ENCODE data around the gene C20orf144.
"Not testable (repeated sequence)": the region's sequence is repeated elsewhere in the genome, so short reads cannot be mapped to it uniquely, and the experiment has no call there.

Gene C20orf144

DNA sequence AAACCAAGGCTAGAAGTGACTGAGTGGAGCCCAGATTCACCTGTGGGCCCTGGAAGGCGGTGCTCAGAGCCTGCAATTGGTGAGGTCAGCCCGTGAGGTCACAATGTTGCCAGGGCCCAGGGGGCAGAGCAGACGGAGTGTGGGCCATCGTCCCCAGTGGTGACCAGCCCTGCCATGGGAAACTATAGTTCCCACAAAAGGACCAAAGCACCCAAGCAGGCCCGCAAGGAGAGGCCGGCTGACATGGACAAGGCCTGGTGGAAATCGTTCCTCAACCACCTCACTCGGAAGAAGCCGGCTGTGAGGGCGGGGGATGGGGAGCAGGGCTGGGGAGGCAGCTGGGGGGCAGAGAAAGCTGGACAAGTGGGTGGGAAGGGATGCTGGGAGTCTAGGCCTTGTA lies at the start of gene C20orf144:
TSS of gene C20orf144 (plus strand) at position 156 of the 400 bp plus-strand sequence. CDS start at position 175, 19 bp downstream.
- DNase-seq (ENCODE audit: low spot score): no peak

DNA sequence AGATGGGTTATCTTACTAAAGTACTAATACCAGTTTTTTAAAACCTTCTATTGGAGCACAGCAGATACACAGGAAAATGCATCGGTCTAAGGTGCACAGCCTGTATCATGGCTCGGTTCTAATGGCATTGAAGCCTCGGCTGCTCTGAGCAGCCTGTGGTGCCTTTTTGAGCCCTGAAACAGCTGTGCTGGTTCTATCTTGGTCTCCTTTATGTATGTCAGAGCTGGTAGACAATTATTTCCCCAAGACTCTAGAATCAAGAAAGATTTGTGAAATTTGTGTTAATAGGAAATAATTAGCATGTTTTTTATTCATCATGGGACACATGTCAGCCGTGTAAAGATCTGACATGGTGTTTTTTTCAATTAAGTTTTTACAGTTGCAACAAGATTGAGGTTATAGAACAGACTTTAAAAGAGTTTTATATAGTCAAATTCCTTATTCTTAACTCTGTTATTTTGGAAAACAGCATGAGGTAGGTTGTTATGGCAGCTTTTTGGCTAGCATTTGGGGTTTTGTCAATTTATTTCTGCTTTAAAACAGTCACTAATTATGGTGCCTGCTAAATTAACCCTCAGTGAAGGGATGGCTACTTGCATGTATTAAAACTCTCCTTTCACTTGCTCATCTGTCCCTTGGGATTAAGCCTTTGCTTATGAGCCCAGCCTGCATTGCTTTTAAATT lies 40.3 kb upstream of the C20orf144 start:
- no peak for DNase-seq (ENCODE audit: low spot score)

DNA sequence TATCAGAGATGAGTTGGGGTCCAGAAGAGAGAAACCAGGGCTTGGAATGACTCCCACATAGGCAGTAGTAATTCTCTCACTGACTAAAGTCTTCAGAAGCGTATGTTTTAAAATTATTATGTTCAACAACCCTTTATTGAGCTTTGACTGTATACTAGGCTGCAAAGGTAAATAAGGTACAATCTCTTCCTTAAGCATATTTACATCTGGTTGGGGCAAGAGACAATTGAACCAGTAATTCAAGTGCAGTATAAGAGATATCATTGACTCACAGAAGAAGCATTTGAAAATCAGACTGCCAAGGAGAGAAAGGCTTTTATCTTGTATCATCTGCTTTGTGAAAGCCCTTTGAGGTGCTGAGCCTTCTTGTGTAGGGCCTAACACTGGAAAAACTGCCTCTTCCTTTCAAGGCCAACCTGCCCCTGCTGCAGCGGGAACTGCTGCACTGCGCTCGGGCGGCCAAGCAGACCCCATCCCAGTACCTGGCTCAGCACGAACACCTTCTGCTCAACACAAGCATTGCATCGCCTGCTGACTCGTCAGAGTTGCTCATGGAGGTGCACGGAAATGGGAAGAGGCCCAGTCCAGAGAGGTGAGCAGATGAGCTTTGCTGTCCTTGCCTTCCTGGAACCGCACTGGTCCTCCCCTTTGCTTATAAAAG lies 39.3 kb upstream of the C20orf144 start:
- no peak for DNase-seq (ENCODE audit: low spot score)

DNA sequence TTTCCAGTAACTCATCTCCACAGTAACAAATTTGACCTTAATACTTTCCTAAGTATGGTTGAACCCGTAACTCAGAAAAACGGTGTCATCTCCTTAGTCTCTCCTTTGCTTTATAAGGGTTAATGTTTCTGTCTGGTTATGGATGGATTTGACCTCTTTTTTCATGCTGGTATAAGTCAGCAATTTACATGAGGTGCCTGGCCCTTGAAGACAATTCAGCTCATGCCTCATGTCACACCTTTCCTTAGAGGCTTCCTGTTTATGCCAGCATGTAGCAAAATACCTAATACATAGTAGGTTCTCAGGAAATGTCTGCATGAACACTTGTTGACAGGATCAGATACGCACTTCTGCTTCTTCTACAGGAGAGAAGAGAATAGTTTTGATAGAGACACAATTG lies 37.7 kb upstream of the C20orf144 start:
- DNase-seq (ENCODE audit: low spot score): no peak

DNA sequence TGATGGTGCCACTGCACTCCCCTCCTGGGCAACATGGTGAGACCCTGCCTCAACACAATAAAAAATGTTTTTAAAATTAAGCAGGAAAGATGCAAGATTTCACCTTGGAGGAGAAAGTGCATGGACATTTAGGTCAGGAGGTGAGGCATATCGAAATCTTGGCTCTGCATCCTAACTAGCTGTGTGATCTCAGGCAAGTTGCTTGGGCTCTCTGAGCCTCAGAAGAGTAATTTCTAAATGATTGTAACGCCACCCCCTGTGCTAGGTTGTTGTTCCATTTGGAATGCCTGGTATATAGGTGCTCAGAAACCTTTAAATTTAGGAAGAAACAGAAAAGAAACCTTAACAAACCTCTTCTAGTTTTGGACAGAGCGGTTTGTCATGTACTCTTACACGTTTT lies 35.9 kb upstream of the C20orf144 start:
- DNase-seq (ENCODE audit: low spot score): no peak

DNA sequence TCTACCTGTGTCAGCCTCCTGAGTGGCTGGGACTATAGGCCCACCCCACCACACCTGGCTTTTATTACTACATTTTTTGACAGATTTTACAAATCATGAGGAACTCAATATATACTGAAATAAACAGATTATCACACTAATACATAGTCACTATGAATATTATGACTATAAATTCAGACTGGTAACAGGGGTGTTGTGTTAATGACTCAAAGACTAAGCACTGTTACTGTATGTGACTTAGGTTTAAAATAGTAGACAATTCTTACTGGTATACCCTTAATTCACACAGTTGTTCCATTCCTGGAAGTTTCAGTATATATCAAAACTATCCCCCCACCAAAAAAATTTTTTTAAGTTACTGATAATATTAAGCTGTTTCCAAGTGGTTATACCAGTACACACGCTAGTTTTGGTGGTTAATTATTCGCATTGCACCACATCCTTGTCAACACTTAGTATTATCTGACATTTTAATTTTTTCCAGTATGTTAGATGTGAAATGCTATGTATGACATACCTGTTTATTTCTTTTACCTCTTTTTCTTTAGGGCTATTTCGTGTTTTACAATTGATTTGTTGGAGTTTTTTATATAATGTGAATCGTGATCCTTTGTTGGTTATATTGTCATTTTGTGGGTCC lies 34.4 kb upstream of the C20orf144 start:
- DNase-seq (ENCODE audit: low spot score): no peak

DNA sequence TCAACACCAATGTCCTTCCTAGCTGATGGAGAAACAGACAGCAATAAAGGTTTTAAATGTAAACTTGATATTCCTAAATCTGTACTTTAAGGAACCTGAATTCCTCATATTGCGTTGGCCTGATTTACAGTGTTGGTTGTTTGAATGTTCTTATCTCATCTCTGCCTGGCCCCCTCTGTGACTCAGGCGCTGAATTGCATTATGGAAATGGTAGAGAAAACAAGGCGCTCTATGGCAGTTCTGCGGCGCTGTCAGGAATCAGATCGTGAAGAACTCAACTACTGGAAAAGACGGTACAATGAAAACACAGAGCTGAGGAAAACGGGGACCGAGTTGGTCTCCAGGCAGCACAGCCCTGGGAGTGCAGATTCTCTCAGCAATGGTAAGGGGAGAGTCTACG lies 32.6 kb upstream of the C20orf144 start:
- no peak for DNase-seq (ENCODE audit: low spot score)

DNA sequence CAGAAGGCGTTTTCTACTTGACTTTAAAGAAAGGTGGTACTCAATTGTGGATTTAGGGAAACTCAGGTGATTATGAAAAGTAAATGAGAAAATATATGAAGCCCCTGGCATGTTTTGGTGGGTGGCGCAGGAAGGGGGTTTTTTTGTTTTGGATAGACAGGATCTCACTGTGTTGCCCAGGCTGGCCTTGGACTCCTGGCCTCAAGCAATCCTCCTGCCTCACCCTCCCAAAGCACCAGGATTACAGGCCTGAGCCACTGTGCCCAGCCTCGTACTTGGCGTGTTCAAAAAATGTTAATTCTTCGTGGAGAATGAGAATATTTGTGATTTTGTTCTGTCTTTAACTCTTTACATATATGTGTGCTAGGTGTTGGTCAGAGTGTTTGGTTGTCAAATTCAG lies 32.1 kb upstream of the C20orf144 start:
- DNase-seq (ENCODE audit: low spot score): no peak

DNA sequence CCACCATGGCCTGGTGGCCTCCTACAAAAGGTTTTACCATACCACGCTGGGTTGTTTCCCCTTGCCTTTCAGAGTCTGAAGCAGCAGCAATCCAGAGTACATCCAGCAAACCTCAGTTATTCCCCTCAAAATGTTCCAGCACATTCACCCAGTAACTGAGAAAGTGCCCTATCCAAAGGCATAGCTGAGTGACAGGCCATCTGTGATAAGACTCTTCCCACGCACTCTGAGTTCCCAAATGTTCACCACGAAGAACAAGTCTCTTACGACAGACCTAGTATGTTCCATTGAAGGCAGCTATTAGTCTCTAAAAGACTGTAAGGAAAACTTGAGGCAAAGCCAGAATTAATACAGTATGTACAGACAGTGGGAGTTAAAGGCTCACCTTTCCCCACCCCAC lies 31.6 kb upstream of the C20orf144 start:
- no peak for DNase-seq (ENCODE audit: low spot score)

DNA sequence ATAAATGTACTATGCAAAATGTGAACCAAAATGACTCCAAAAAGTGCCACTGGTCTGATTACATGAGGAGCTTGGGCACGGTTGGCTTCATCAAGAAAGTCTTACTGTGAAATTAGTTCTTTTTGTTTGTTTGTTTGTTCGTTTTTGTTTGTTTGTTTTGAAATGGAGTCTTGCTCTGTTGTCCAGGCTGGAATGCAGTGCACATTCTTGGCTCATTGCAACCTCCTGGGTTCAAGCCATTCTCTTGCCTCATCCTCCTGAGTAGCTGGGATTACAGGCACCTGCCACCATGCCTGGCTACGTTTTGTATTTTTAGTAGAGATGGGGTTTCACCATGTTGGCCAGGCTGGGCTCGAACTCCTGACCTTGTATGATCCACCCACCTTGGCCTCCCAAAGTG lies 30.2 kb upstream of the C20orf144 start:
- not testable (repeated sequence) for DNase-seq (ENCODE audit: low spot score)

DNA sequence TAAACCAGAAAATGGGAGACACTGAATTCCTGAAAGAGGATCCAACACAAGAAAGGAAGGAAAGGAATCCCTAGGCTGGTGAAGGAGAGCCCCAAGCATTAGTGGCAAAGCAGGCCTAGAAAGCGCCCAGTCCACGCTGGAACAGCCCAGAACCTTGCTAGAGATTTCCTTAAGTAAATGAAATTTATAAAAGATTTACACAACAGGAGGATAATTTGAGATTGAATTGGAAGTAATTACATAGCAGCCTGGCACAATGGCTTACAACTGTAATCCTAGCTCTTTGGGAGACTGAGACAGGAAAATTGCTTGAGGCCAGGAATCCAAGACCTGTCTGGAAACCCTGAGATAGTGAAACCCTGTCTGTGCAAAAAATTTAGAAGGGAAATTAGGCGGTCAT lies 26.8 kb upstream of the C20orf144 start:
- no peak for DNase-seq (ENCODE audit: low spot score)

DNA sequence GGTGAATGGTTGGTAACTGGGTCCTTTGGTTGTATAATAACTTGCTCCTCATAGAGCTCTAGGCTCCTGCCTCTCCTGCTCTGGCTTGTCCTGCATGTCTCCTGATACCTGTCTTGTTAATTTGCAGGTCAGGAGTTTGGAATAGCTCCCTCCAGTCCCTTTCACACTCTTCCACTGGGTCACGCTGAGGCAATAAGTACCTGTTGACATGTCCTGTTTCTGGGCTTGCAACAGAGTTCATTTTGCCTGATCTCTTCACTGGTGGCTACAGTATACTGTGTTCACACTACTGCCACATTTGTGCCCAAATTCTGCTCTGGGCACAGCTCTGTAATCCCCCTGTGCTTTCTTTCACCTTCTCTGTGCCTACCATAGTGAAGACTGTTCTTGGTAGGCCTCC lies 25.4 kb upstream of the C20orf144 start:
- no peak for DNase-seq (ENCODE audit: low spot score)

DNA sequence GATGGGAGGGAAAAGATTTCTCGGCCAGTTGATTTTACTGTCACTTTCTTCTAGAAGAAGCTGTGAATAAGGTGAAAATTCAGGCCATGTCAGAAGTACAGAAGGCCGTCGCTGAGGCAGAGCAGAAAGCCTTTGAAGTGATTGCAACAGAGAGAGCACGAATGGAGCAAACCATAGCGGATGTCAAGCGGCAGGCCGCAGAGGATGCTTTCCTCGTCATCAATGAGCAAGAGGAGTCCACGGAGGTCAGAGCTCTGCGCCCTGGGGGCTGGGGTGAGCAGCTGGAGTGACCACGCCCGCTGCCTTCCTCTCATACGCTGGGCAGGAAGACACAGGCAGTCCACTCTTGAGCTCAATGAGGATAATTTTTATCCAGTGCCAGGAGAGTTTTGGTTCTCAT lies 21.8 kb upstream of the C20orf144 start:
- no peak for DNase-seq (ENCODE audit: low spot score)

DNA sequence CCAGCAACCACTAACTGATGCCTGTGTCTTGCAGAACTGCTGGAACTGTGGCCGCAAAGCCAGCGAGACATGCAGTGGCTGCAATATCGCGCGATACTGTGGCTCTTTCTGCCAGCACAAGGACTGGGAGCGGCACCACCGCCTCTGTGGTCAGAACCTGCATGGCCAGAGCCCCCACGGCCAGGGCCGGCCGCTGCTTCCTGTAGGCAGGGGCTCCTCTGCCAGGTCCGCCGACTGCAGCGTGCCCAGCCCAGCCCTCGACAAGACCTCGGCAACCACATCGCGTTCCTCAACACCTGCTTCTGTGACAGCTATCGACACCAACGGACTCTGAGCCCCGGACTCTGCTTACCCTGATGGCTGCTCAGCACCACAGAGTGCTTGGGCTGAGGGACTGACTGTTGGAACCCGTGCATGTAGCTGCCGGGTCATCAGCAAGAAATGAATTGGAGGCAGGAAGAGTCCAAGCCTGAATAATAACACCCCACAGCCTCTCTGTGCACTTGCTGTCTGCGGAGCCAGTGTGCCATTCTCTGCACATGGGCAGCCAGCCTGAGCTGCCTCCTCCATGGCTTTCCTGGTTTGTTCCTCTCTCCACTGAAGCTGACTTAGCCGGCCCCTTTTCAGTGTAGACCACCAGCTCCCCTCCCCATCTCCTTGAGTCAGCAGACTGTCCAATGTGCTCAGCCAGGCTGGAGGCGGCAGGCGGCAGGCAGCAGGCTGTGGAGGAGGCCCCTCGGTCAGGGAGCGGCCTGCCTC lies 17.6 kb upstream of the C20orf144 start:
- DNase-seq (ENCODE audit: low spot score): no peak

DNA sequence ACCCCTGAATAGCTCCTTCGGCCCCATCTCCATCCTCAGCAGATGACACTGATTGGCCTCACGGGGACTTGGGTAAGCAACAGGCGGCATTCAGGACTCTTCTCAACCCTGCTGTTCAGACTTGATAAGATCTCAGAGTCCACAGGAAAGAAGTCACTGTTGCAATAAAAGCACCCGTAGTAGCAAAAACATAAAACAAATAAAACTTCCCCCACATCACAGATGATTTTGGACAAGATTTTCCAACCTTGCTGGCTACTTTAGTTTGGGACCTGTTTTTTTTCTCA lies 17.1 kb upstream of the C20orf144 start:
- DNase-seq (ENCODE audit: low spot score): no peak

DNA sequence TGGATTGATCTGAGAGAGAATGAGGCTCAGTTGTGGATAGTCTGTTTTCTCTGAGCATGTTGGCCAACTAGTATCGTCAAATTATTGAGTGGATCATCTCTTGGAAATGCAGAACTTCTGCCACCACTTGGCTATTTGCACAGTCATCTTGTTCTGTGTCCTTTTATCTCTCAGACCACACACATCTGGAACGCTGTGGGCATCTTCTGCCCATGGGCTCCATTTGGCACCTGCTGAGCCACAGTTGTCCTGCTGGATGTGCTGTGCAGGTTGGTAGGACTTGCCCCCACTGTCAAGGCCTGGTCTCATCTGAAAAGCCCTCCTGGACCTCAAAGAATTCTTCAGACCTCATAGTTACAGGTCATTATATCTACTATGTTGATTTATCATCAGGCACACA lies 16.7 kb upstream of the C20orf144 start:
- DNase-seq (ENCODE audit: low spot score): no peak

DNA sequence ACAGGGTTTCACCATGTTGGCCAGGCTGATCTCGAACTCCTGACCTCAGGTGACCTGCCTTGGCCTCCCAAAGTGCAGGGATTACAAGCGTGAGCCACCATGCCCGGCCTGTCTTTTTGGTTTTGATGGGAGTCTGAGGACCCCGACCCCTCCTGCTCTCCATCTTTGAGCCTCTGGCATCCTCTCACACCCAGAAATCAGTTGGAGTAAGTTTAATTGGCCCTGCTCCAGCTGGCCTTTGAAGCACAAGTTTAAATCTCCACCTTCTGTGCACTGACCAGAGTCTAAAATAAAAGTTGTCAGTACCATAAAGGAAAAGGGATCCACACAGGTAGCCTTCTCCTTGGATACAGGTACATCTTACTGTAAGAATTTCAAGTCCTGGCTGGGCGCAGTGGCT lies 15.9 kb upstream of the C20orf144 start:
- DNase-seq (ENCODE audit: low spot score): no peak

DNA sequence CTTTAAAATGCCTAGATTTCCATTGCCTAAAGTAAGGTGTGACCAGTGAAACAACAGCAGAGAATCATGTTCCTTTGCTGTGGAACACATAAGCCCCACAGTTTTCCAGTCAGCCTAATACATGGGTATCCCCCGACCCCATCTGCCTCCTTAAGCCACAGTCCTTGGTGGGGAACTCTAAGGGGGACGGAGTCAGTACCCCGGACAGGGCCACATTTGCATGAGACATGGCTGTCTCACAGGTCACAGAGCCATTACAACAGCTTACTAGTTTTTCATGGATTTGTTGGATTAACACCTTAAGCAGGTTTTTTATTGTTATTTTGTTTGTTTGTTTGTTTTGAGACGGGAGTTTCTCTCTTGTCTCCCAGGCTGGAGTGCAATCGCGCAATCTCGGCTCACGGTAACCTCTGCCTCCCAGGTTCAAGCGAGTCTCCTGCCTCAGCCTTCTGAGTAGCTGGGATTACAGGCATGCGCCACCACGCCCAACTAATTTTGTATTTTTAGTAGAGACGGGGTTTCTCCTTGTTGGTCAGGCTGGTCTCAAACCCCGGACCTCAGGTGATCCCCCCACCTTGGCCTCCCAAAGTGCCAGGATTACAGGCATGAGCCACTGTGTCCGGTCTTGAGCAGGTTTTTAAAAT lies 15.0 kb upstream of the C20orf144 start:
- not testable (repeated sequence) for DNase-seq (ENCODE audit: low spot score)

DNA sequence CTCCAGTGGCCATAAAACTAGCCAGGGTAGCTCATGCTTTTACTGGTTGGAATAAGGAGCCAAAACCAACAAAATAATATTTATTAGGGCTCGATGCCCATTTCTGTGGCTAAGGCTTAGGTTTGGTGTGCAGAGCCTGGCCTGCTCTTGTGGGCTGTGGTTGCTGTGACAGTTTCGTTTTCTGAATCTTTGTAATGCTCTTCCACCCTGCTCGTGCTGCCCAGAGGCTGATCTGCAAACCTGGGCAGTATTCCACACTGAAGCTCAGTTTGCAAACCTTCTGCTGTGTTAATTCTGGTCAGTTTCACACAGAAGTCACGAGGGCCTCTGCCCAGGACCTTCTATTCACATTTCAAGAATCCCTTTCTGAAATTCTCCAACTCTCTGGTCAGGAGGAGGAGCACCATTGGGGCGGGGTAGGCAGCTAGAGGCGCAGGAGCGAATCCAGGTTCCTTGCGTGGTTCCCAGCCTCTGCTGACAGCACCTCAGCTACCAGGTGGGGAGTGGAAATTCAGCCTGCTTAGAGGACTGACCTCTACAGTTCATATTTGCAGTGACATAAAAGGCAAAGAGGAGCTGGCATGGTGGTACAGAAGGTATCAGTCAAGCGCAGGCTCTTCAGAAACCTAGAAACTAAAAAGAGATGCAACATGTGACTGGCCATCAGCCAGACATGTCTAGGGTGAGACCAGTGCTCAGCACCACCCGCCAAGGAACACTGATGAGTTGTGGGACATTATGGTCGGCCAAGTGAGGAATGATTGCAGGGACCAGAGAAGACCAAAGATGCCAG lies 14.3 kb upstream of the C20orf144 start:
- DNase-seq (ENCODE audit: low spot score): no peak

DNA sequence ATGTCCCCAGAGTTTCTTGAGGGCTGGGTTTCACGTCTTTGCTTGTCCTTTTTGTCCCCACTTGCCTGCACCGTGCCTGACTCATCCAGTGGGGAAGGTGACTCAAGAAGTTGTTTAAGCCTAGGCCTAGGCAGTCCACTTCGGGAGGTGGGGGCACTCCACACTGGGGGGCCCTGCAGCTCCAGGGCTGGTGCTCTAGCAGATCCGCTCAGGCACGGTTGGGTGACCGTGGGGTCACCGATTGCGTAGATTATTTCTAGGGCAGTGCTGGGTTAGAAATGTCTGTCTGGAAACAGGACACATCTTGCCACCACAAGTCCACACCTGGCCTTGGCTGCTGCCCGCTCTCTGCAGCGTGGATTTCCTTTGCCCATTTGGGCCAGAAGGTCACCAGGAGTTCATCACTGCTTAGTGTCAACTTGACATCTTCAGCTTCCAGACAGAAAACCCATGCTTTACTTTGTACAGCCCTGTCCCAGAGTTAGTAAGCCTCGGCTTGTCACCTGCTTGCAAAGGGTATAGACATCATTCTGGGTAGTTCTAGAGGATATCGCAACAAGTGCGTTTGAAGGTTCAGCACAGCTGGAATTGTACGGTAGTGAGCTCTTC lies 13.6 kb upstream of the C20orf144 start:
- DNase-seq (ENCODE audit: low spot score): no peak

DNA sequence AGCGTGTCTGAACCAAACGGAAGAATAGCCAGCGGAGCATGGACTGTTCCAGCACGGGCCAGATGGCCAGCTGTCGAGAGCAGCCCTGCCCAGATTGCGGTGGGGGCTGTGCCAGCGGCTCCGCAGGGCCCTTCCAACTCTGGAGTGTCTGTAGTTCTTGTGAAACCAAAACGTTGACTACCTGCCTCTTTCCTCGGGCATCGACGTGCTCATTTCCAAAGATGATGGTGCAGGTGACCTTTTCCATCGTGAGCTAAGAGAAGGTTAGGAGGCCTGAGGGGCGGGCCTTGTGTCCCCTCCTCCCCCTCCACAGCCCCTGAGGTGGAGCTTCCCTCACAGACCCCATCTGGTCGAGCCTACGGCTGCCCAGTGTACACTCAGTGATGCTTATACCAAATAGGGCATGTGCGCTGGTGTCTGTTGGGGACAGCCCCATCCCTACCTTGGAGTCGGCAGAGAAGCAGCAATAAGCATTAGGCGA lies 12.9 kb upstream of the C20orf144 start:
- DNase-seq (ENCODE audit: low spot score): no peak

All from HuH-7.5 (cell line).